Stomach (tissue), 9 donors: ENCODE data around the gene LENEP. TPM values are rescaled to one million over a fixed set of nuclear protein-coding genes. Genes with fewer than 3 reads are reported as not detected.

ENCODE experiments used
- DNase-seq, 2 donors: peaks; one replicate each; pipeline versions ENCODE4 v3.0.0 to v3.0.0-alpha.2; 2013 to 2019
- H3K27ac ChIP-seq, 5 donors: fragments of 200-600 bp in 4 of 5; sonication (generic) in 4 of 5; one replicate each; pipeline ENCODE4 v1.5.1; 2013 to 2019; ENCODE audit warnings: mild to moderate bottlenecking in 1 of 5, moderate library complexity in 1 of 5
- H3K27me3 ChIP-seq, 3 donors: fragments of 200-600 bp; sonication (generic); one replicate each; pipeline ENCODE4 v1.5.1; 2017 to 2019; ENCODE audit warnings: mixed run types in 1 of 3
- H3K36me3 ChIP-seq, 4 donors: fragments of 200-600 bp; sonication (generic); 1 replicate in 3 of 4; 2 replicates in 1 of 4; pipeline ENCODE4 v1.5.1; 2016 to 2019
- H3K4me1 ChIP-seq, 4 donors: fragments of 200-600 bp; sonication (generic); one replicate each; pipeline ENCODE4 v1.5.1; 2016 to 2019
- H3K4me3 ChIP-seq, 4 donors: fragments of 200-600 bp; sonication (generic) in 3 of 4; one replicate each; pipeline ENCODE4 v1.5.1; 2016 to 2019; ENCODE audit warnings: mild to moderate bottlenecking in 1 of 4
- H3K9me3 ChIP-seq, 4 donors: fragments of 200-600 bp; sonication (generic); one replicate each; pipeline ENCODE4 v1.5.1; 2016 to 2019
- CTCF ChIP-seq, 7 experiments: fragments of 450-650 bp in 4 of 7; fragments of 200-600 bp in 3 of 7; sonication (generic) in 3 of 7; IDR thresholded peaks; one replicate each; pipeline ENCODE4 v1.5.1; 2016 to 2019; ENCODE audit warnings: antibody characterized with exemption in 7 of 7, control low read depth in 2 of 7, mild to moderate bottlenecking in 1 of 7
- EP300 ChIP-seq: sonication (generic); formaldehyde crosslinking; IDR thresholded peaks from one replicate; pipeline ENCODE4 v1.6.1; 2017; ENCODE audit warnings: antibody characterized with exemption
- POLR2A ChIP-seq, 4 donors: fragments of 450-650 bp; IDR thresholded peaks; one replicate each; pipeline ENCODE4 v1.6.1; 2016; ENCODE audit warnings: antibody characterized with exemption in 4 of 4, control low read depth in 2 of 4, mild to moderate bottlenecking in 1 of 4, moderate library complexity in 1 of 4
- POLR2AphosphoS5 ChIP-seq, 3 donors: sonication (generic); formaldehyde crosslinking; IDR thresholded peaks; one replicate each; pipeline ENCODE4 v1.6.1; 2016; ENCODE audit warnings: antibody characterized with exemption in 3 of 3
- WGBS, 5 donors: extraction: QIAGEN DNeasy Blood & Tissue Kit in 3 of 5; methylation state at CpG; one replicate each; pipeline versions ENCODE4 v1.1.5 to v1.1.7; 2013 to 2018; 5-methylcytosine and 5-hydroxymethylcytosine counted together
- intact Hi-C: fragments of 100-400 bp; cut with DNase I; formaldehyde crosslinking; loops from one replicate; pipeline ENCODE4 v1.15.1; 2023; ENCODE audit warnings: low total_unique reads
- polyA plus RNA-seq, 3 donors: library from polyadenylated mRNA; stranded (reverse); fragments of 200-250 nt; gene quantifications; one replicate each; pipeline ENCODE4 v1.2.3, GENCODE V29; 2013
- total RNA-seq, 5 donors: library from RNA; depleted of rRNA; stranded (reverse); fragments of >200 nt; gene quantifications; one replicate each; pipeline versions ENCODE4 v1.1.0 to v1.2.3, GENCODE V29; 2014 to 2016
- donor health status: healthy with polysubstance abuse.
- donor health status: Bipolar disorder and iron deficiency.
- donor health status: healthy.

The LENEP gene
- total and polyA plus RNA-seq, 8 donors: 1.1 to 11.6 TPM; not detected in 6

DNA sequence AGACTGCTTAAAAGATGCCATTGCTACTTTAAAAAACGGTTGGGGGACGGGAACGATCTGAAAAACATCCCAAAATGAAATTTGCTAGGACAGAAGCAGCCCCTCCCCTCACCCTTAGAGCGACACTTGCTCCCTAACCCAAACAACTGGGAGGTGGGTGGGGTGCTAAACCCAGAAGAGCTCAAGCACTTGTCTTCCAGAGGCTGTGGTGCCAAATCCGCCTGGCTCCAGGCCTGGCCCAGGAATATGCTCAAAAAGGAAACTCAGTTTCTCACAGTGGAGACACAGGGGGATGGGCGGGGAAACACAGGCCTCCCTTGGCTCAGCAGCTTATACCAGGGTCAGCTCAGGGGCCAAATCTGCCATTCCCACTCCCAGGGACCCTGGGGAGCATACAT lies 36.8 kb upstream of the LENEP start:
- H3K9me3 ChIP-seq: no peaks in the 10 kb centered on the region
- H3K36me3 ChIP-seq: peaks cover 12 to 25% (median 23%) of the 10 kb centered on the region in 4 donors
- TF ChIP-seq POLR2AphosphoS5 (IDR thresholded peaks at IDR 0.05): no peak
- no peak for TF ChIP-seq CTCF (IDR thresholded peaks at IDR 0.05)
- no peak for TF ChIP-seq POLR2A (IDR thresholded peaks at IDR 0.05)
- no peak for TF ChIP-seq EP300
- peak overlapping the region; percentile 57 to 61 (median 59) for H3K4me3 ChIP-seq
- WGBS, 5 donors: 7 to 18% (median 12%) methylated on average over 6 of the region's 6 CpGs
- intact Hi-C loops: no loop called here
- DNase-seq: peak in 1 of 2 donors; percentile 59
- H3K27me3 ChIP-seq: no peaks in the 10 kb centered on the region
- H3K27ac ChIP-seq: peak overlapping the region; percentile 81 to 86 (median 85)
- peaks cover 60 to 93% (median 84%) of the 10 kb centered on the region in 4 donors for H3K4me1 ChIP-seq

DNA sequence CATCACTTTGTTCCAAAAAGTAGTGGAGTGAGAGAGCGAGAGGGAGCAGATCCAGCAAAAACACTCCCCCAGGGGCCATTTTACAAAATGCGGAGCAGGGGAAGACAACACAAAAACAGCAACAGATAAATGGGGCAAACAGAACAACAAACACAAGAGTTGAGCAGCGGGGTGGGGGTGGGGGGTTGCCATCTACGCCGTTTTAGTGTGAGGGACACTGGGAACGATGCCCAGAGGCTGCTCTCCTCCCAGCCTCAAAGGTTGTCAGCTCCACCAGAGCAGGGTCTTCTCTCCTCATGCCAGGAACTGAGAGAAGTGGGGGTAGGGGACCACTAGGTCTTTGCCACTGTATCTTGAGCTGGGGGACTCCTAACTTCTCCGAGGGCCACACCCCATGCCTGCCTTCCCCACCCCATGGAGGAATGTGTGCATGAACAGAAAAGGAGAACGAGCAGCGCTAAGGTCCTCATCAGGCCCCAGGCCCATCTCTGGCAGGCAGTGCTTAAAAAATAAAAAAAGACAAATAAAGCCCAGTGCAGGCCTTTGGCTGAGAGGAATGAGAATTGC lies 36.2 kb upstream of the LENEP start:
- 34 to 63% (median 39%) methylated on average over 9 of the region's 9 CpGs for WGBS, 5 donors
- Histone ChIP-seq H3K4me3 (peak overlapping the region in 1 of 4 donors; percentile 60), H3K4me1 (peaks cover 56 to 88% (median 80%) of the 10 kb centered on the region in 4 donors), H3K27ac (peak overlapping the region in 4 of 5 donors; percentile 81 to 85 (median 84)), H3K36me3 (peaks cover 12 to 21% (median 19%) of the 10 kb centered on the region in 4 donors), H3K9me3 (no peaks in the 10 kb centered on the region), H3K27me3 (no peaks in the 10 kb centered on the region)
- TF ChIP-seq POLR2AphosphoS5 (IDR thresholded peaks at IDR 0.05) (no peak), CTCF (IDR thresholded peaks at IDR 0.05) (no peak), POLR2A (IDR thresholded peaks at IDR 0.05) (no peak)
- intact Hi-C loops: no loop called here
- no peak for DNase-seq

DNA sequence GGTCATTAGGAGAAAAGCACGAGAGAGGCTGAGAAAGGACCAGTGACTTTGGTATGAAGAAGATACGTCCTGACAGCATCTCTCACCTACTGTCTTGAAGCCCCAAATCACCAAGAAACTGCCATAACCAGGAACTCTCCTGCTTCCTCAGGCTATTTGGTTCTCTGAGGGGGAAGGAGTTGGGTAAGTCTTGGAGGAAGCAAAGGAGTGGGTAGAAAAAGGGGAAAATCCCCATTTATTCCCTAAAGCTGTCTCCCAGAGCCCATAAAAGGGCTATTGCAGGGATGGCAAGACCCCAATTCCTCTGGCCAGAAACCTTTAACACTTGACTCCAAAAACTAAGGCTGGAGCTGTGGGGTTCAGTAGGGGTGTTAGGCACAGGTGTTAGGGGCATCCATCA lies 35.4 kb upstream of the LENEP start:
- Histone ChIP-seq H3K27me3 (no peaks in the 10 kb centered on the region), H3K36me3 (peaks cover 12 to 25% (median 23%) of the 10 kb centered on the region in 4 donors), H3K27ac (peak overlapping the region in 2 of 5 donors; percentile 85), H3K4me1 (peaks cover 55 to 88% (median 80%) of the 10 kb centered on the region in 4 donors), H3K9me3 (no peaks in the 10 kb centered on the region), H3K4me3 (no peak overlapping the region)
- WGBS, 5 donors: 70 to 82% (median 80%) methylated on average over 2 of the region's 2 CpGs
- no peak for DNase-seq
- TF ChIP-seq POLR2AphosphoS5 (IDR thresholded peaks at IDR 0.05): no peak
- TF ChIP-seq CTCF (IDR thresholded peaks at IDR 0.05): no peak
- no peak for TF ChIP-seq POLR2A (IDR thresholded peaks at IDR 0.05)
- no peak for TF ChIP-seq EP300
- intact Hi-C loops: no loop called here

DNA sequence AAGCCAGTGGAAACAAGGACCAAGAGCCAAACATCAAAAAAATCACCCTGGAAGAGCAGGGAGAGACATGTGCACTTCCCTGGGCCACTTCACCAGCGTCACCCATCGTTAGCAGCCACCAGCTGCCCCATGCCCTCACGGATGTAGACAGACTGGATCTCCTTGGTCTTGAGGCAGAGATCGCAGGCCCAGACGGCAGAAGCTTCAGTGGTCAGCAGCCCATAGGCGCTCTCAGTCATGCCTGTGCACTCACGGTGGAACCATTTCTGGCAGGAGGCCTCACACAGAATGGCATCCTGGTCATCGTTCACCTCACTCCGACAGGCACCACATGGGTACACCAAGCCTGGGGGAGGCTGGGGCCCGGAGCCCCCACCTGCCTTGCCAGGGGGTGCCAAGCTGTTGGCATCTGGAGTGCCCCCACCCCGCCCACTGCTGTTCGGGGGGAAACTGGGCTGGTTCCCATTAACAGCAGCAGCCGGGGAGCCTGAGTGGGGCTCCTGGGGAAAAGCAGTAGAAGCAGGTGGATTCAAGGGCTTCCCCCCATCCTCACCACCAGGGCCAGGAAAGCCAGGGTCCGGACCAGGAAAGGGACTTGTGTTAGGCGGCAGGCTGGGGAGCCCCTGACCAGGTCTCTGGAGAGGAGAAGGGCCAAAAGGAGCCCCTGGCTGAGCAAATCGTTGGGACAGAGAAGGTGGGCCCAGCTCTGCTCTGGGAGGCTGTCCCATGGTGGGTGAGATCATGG lies 34.5 kb upstream of the LENEP start:
- peak overlapping the region in 2 of 5 donors; percentile 30 to 37 for H3K27ac ChIP-seq
- H3K27me3 ChIP-seq: no peaks in the 10 kb centered on the region
- TF ChIP-seq POLR2AphosphoS5 (IDR thresholded peaks at IDR 0.05): no peak
- TF ChIP-seq POLR2A (IDR thresholded peaks at IDR 0.05): no peak
- no peak for TF ChIP-seq EP300
- no peak for TF ChIP-seq CTCF (IDR thresholded peaks at IDR 0.05)
- intact Hi-C loops: no loop called here
- no peak overlapping the region for H3K4me3 ChIP-seq
- 84 to 94% (median 92%) methylated on average over 8 to 16 of the region's 16 CpGs for WGBS, 5 donors
- H3K9me3 ChIP-seq: no peaks in the 10 kb centered on the region
- H3K4me1 ChIP-seq: peaks cover 51 to 88% (median 75%) of the 10 kb centered on the region in 4 donors
- peaks cover 16 to 33% (median 32%) of the 10 kb centered on the region in 4 donors for H3K36me3 ChIP-seq
- no peak for DNase-seq
